Neural cell (in vitro differentiated cells): ENCODE results near the gene KRTAP4-3. TPM values are rescaled to one million over a fixed set of nuclear protein-coding genes. Genes with fewer than 3 reads are reported as not detected.

Experiments
- H2AFZ ChIP-seq: fragments of 200-600, 300-800 bp; sonication (generic), shearing (Covaris generic); 2 replicates; pipeline ENCODE4 v1.6.0; 2014; ENCODE audit warnings: low read depth, mild to moderate bottlenecking, antibody characterized with exemption, low read length, moderate library complexity
- H3F3A ChIP-seq: fragments of 200-600 bp; shearing (Covaris generic); 2 replicates; pipeline ENCODE4 v1.6.1; 2016; ENCODE audit warnings: mild to moderate bottlenecking, moderate library complexity, mixed read lengths, antibody characterized with exemption, low read length; ENCODE audit not compliant: insufficient read depth, poor library complexity, severe bottlenecking
- H3K27ac ChIP-seq: fragments of 200-600, 300-800 bp; sonication (generic), shearing (Covaris generic); 2 replicates; pipeline ENCODE4 v1.5.1; 2014; ENCODE audit warnings: mild to moderate bottlenecking, low read length, moderate library complexity
- H3K27me3 ChIP-seq: fragments of 300-800, 200-600 bp; sonication (generic), shearing (Covaris generic); 2 replicates; pipeline ENCODE4 v1.6.0; 2014; ENCODE audit warnings: mild to moderate bottlenecking, low read depth, low read length, moderate library complexity; ENCODE audit not compliant: insufficient read depth
- H3K36me3 ChIP-seq: fragments of 300-800, 200-600 bp; sonication (generic), shearing (Covaris generic); 2 replicates; pipeline ENCODE4 v1.5.1; 2014; ENCODE audit warnings: mild to moderate bottlenecking, antibody characterized with exemption, low read length, moderate library complexity; ENCODE audit not compliant: insufficient read depth
- H3K4me2 ChIP-seq: fragments of 300-800, 200-600 bp; sonication (generic), shearing (Covaris generic); 2 replicates; pipeline ENCODE4 v1.6.0; 2014; ENCODE audit warnings: mild to moderate bottlenecking, low read length
- H3K4me3 ChIP-seq: fragments of 300-800, 200-600 bp; sonication (generic), shearing (Covaris generic); 2 replicates; pipeline ENCODE4 v1.5.1; 2014; ENCODE audit warnings: mild to moderate bottlenecking, low read length, moderate library complexity
- H3K79me2 ChIP-seq: fragments of 200-600 bp; shearing (Covaris generic); replicated peaks from 2 replicates; pipeline ENCODE4 v1.6.0; 2014; ENCODE audit warnings: mild to moderate bottlenecking, low read length, moderate library complexity; ENCODE audit not compliant: insufficient read depth
- H3K9ac ChIP-seq: fragments of 300-800, 200-600 bp; sonication (generic), shearing (Covaris generic); 2 replicates; pipeline ENCODE4 v1.6.1; 2016; ENCODE audit warnings: mild to moderate bottlenecking, low read length, mixed read lengths
- H3K9me2 ChIP-seq: fragments of 200-600 bp; shearing (Covaris generic); 2 replicates; pipeline ENCODE4 v1.6.1; 2016; ENCODE audit warnings: mild to moderate bottlenecking, low read length, mixed read lengths; ENCODE audit not compliant: insufficient read depth
- H3K9me3 ChIP-seq: fragments of 200-600, 300-800 bp; sonication (generic), shearing (Covaris generic); 2 replicates; pipeline ENCODE4 v1.6.1; 2016; ENCODE audit warnings: mild to moderate bottlenecking, mixed run types, low read length, moderate library complexity, mixed read lengths
- H4K20me1 ChIP-seq: fragments of 200-600 bp; shearing (Covaris generic); 2 replicates; pipeline ENCODE4 v1.6.1; 2016; ENCODE audit warnings: mild to moderate bottlenecking, mixed run types; ENCODE audit not compliant: insufficient read depth
- EP300 ChIP-seq: fragments of 450-650 bp; conservative IDR thresholded peaks from 2 replicates; pipeline ENCODE4 v1.6.1; 2014; ENCODE audit warnings: antibody characterized with exemption, mild to moderate bottlenecking, moderate library complexity; ENCODE audit not compliant: poor library complexity, severe bottlenecking
- EZH2 ChIP-seq: fragments of 200-600, 300-800 bp; shearing (Covaris generic), sonication (generic); IDR thresholded peaks from 2 replicates; pipeline ENCODE4 v1.6.1; 2014; ENCODE audit warnings: antibody characterized with exemption, low read length, borderline replicate concordance, mild to moderate bottlenecking; ENCODE audit not compliant: insufficient read depth, poor library complexity, severe bottlenecking
- MXI1 ChIP-seq: fragments of 450-650 bp; conservative IDR thresholded peaks from 2 replicates; pipeline ENCODE4 v1.6.1; 2014; ENCODE audit warnings: antibody characterized with exemption, mild to moderate bottlenecking; ENCODE audit not compliant: poor library complexity, severe bottlenecking
- POLR2AphosphoS5 ChIP-seq: IDR thresholded peaks from 2 replicates; pipeline ENCODE4 v1.6.1; 2012
- RAD21 ChIP-seq: fragments of 450-650 bp; conservative IDR thresholded peaks from 2 replicates; pipeline ENCODE4 v1.6.1; 2014; ENCODE audit warnings: antibody characterized with exemption, mild to moderate bottlenecking, moderate library complexity
- REST ChIP-seq: IDR thresholded peaks from 2 replicates; pipeline ENCODE4 v1.6.1; 2012; ENCODE audit warnings: borderline replicate concordance
- SMC3 ChIP-seq: fragments of 450-650 bp; conservative IDR thresholded peaks from 2 replicates; pipeline ENCODE4 v1.6.1; 2014; ENCODE audit warnings: antibody characterized with exemption, mild to moderate bottlenecking, moderate library complexity; ENCODE audit not compliant: poor library complexity
- TAF1 ChIP-seq: IDR thresholded peaks from 2 replicates; pipeline ENCODE4 v1.6.1; 2012; ENCODE audit warnings: low read depth
- polyA plus RNA-seq: library from polyadenylated mRNA; depleted of rRNA; stranded (reverse); fragments of >200 nt; gene quantifications from 2 replicates; pipeline ENCODE4 v1.2.3, GENCODE V29; 2014
- TF ChIP-seq, protein P1 (sequence below): fragments of 450-650 bp; IDR thresholded peaks from 2 replicates; pipeline ENCODE4 v1.5.1; 2014; ENCODE audit warnings: antibody characterized with exemption, mild to moderate bottlenecking, moderate library complexity; ENCODE audit not compliant: poor library complexity, severe bottlenecking

KRTAP4-3 gene
- polyA plus RNA-seq, 1 donor from 2014 or later = not detected

GRCh38 chr17:41147531-41148204 is 20.4 kb downstream of the KRTAP4-3 start:
- TF ChIP-seq REST = no peak
- TF ChIP-seq, protein P1, sequence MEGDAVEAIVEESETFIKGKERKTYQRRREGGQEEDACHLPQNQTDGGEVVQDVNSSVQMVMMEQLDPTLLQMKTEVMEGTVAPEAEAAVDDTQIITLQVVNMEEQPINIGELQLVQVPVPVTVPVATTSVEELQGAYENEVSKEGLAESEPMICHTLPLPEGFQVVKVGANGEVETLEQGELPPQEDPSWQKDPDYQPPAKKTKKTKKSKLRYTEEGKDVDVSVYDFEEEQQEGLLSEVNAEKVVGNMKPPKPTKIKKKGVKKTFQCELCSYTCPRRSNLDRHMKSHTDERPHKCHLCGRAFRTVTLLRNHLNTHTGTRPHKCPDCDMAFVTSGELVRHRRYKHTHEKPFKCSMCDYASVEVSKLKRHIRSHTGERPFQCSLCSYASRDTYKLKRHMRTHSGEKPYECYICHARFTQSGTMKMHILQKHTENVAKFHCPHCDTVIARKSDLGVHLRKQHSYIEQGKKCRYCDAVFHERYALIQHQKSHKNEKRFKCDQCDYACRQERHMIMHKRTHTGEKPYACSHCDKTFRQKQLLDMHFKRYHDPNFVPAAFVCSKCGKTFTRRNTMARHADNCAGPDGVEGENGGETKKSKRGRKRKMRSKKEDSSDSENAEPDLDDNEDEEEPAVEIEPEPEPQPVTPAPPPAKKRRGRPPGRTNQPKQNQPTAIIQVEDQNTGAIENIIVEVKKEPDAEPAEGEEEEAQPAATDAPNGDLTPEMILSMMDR = no peak
- no peak for TF ChIP-seq EZH2
- TF ChIP-seq EP300 = no peak
- no peak for TF ChIP-seq MXI1
- no peak for TF ChIP-seq SMC3
- no peak for TF ChIP-seq POLR2AphosphoS5
- no peak for TF ChIP-seq RAD21
- TF ChIP-seq TAF1 = no peak
- Histone ChIP-seq H3K27me3 (no peaks in the 10 kb centered on the region), H3F3A (no peaks in the 10 kb centered on the region), H3K4me3 (no peak overlapping the region), H3K36me3 (no peaks in the 10 kb centered on the region), H3K9me3 (no peaks in the 10 kb centered on the region), H3K27ac (no peak overlapping the region), H3K4me2 (no peak overlapping the region), H2AFZ (no peak overlapping the region), H3K79me2 (no peaks in the 10 kb centered on the region), H3K9me2 (no peaks in the 10 kb centered on the region), H3K9ac (no peak overlapping the region), H4K20me1 (no peaks in the 10 kb centered on the region)

DNA sequence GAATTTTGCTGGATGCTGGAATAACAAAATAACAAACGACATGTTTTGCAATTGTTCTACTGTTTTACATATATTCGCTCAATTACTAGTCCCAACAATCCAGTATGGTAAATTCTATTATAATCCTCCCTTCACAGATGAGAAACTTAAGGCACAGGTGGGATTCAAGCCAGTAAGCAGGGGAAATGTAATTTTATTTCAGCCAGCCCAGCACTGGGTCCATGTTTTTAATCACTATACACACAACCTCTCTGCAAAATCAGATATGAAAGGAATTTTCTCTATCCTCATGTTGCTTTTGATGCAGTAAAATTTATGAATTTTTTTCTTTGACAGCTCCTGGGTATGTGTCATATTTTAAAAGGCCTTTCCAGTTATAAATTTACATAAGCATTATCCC is 22.8 kb downstream of the KRTAP4-3 start:
- Histone ChIP-seq H4K20me1 (no peaks in the 10 kb centered on the region), H3F3A (no peaks in the 10 kb centered on the region), H3K27me3 (no peaks in the 10 kb centered on the region), H3K79me2 (no peaks in the 10 kb centered on the region), H3K9me3 (peaks cover under 1% of the 10 kb centered on the region), H3K9ac (no peak overlapping the region), H3K4me3 (no peak overlapping the region), H3K9me2 (no peaks in the 10 kb centered on the region), H2AFZ (no peak overlapping the region), H3K27ac (no peak overlapping the region), H3K4me2 (no peak overlapping the region), H3K36me3 (no peaks in the 10 kb centered on the region)
- TF ChIP-seq RAD21 (no peak), REST (no peak), EZH2 (no peak)
- TF ChIP-seq, protein P1 = no peak
